H1 (cell line): ENCODE results near the gene MYPN. TPM values are rescaled to one million over a fixed set of nuclear protein-coding genes. Genes with fewer than 3 reads are reported as not detected.

Experiments
- CTCF ChIA-PET: fragments of 300-600 bp; sonication (Branson Sonifier 250); formaldehyde crosslinking; loops from one replicate; lab custom pipeline; 2021; ENCODE audit not compliant: partially characterized antibody; lab: Charles Lee
- POLR2A ChIA-PET: fragments of 300-600 bp; sonication (Branson Sonifier 250); formaldehyde crosslinking; loops from one replicate; lab custom pipeline; 2021; ENCODE audit warnings: inconsistent platforms; ENCODE audit not compliant: partially characterized antibody; lab: Charles Lee
- DNase-seq, 2 experiments: peaks; one replicate each; pipeline versions ENCODE4 v3.0.0 to v3.0.0-alpha.2; 2010 to 2022; ENCODE audit warnings: low spot score in 2 of 2, low read depth in 1 of 2, mixed read lengths in 1 of 2
- FAIRE-seq: peaks from 2 replicates; lab custom pipeline; 2011; peaks lifted over from hg19 to GRCh38; lab: Jason Lieb, UNC
- H2AFZ ChIP-seq: 2 replicates; pipeline ENCODE4 v1.8.1; 2012; ENCODE audit warnings: low read length, inconsistent platforms
- H2AK5ac ChIP-seq: 2 replicates; pipeline ENCODE4 v1.6.1; 2013; ENCODE audit warnings: low read depth, low read length
- H2BK120ac ChIP-seq: replicated peaks from 2 replicates; pipeline ENCODE3; 2013; ENCODE audit warnings: low read depth, low read length, inconsistent platforms
- H2BK12ac ChIP-seq: 2 replicates; pipeline ENCODE4 v1.6.1; 2013; ENCODE audit warnings: low read depth, low read length
- H2BK15ac ChIP-seq: 2 replicates; pipeline ENCODE4 v1.6.1; 2013; ENCODE audit warnings: low read length
- H2BK20ac ChIP-seq: 2 replicates; pipeline ENCODE4 v1.6.1; 2013; ENCODE audit warnings: low read length
- H2BK5ac ChIP-seq: 2 replicates; pipeline ENCODE4 v1.6.1; 2013; ENCODE audit warnings: low read depth, low read length
- H3K14ac ChIP-seq: 2 replicates; pipeline ENCODE4 v1.6.1; 2013; ENCODE audit warnings: inconsistent platforms; ENCODE audit not compliant: insufficient read length
- H3K18ac ChIP-seq: 2 replicates; pipeline ENCODE4 v1.6.1; 2013; ENCODE audit warnings: low read length; ENCODE audit errors: extremely low read depth
- H3K23ac ChIP-seq: 2 replicates; pipeline ENCODE4 v1.6.1; 2013; ENCODE audit warnings: inconsistent platforms; ENCODE audit not compliant: insufficient read length
- H3K23me2 ChIP-seq: 2 replicates; pipeline ENCODE4 v1.6.1; 2013; ENCODE audit warnings: low read depth, low read length
- H3K27ac ChIP-seq: 2 replicates; pipeline ENCODE4 v1.6.1; 2011; ENCODE audit warnings: low read depth, low read length, inconsistent platforms
- H3K27me3 ChIP-seq, 4 experiments: replicated peaks in 1 of 4; 1 replicate in 1 of 4; 2 replicates in 3 of 4; pipeline versions ENCODE4 v1.6.1 to v1.8.1; 2011 to 2013; ENCODE audit warnings: low read length in 3 of 4, mild to moderate bottlenecking in 3 of 4, inconsistent platforms in 2 of 4, mixed read lengths in 2 of 4, moderate library complexity in 1 of 4; ENCODE audit not compliant: control insufficient read depth in 3 of 4, insufficient read depth in 3 of 4; ENCODE audit errors: extremely low read depth in 1 of 4
- H3K36me3 ChIP-seq, 4 experiments: 2 replicates each; pipeline versions ENCODE4 v1.6.1 to v1.8.1; 2011 to 2013; ENCODE audit warnings: mild to moderate bottlenecking in 4 of 4, low read length in 3 of 4, moderate library complexity in 2 of 4, control low read depth in 1 of 4, inconsistent platforms in 1 of 4; ENCODE audit not compliant: insufficient read depth in 4 of 4, control insufficient read depth in 2 of 4
- H3K4ac ChIP-seq: replicated peaks from 2 replicates; pipeline ENCODE3; 2013; ENCODE audit warnings: low read length, low read depth, mixed read lengths, inconsistent platforms; ENCODE audit not compliant: insufficient read length
- H3K4me1 ChIP-seq, 4 experiments: replicated peaks in 1 of 4; 1 replicate in 1 of 4; 2 replicates in 3 of 4; pipeline versions ENCODE4 v1.6.1 to v1.8.1; 2011 to 2013; ENCODE audit warnings: low read length in 3 of 4, inconsistent platforms in 2 of 4, mixed read lengths in 1 of 4; ENCODE audit not compliant: insufficient read depth in 4 of 4, control insufficient read depth in 3 of 4
- H3K4me2 ChIP-seq, 2 experiments: 2 replicates each; pipeline versions ENCODE4 v1.6.1 to v1.8.1; 2011 to 2013; ENCODE audit warnings: low read depth in 2 of 2, low read length in 2 of 2, control low read depth in 1 of 2, inconsistent platforms in 1 of 2, mild to moderate bottlenecking in 1 of 2; ENCODE audit not compliant: insufficient read depth in 1 of 2
- H3K4me3 ChIP-seq, 4 experiments: fragments of 200-600, 300-600 bp in 1 of 4; sonication (generic), shearing (Covaris generic), sonication (Bioruptor Twin) in 1 of 4; 2 replicates each; pipeline versions ENCODE4 v1.5.1 to v1.8.1; 2011 to 2016; ENCODE audit warnings: low read length in 4 of 4, low read depth in 3 of 4, control low read depth in 2 of 4, inconsistent platforms in 2 of 4, mild to moderate bottlenecking in 2 of 4, mixed read lengths in 1 of 4, moderate library complexity in 1 of 4; ENCODE audit not compliant: insufficient read depth in 2 of 4; ENCODE audit errors: extremely low read depth in 1 of 4
- H3K56ac ChIP-seq: replicated peaks from 2 replicates; pipeline ENCODE3; 2013; ENCODE audit warnings: low read depth, mild to moderate bottlenecking, mixed read lengths, low read length, inconsistent platforms; ENCODE audit not compliant: insufficient read length
- H3K79me1 ChIP-seq: 2 replicates; pipeline ENCODE4 v1.6.1; 2013; ENCODE audit warnings: low read depth, low read length, control low read depth
- H3K79me2 ChIP-seq, 2 experiments: 2 replicates each; pipeline versions ENCODE4 v1.6.1 to v1.8.1; 2012 to 2013; ENCODE audit warnings: low read length in 2 of 2, mild to moderate bottlenecking in 2 of 2, inconsistent platforms in 1 of 2; ENCODE audit not compliant: insufficient read depth in 2 of 2, control insufficient read depth in 1 of 2
- H3K9ac ChIP-seq, 4 experiments: replicated peaks in 1 of 4; 1 replicate in 1 of 4; 2 replicates in 3 of 4; pipeline versions ENCODE4 v1.6.1 to v1.8.1; 2011 to 2013; ENCODE audit warnings: low read depth in 3 of 4, low read length in 3 of 4, control low read depth in 2 of 4, mild to moderate bottlenecking in 2 of 4, moderate library complexity in 2 of 4, inconsistent platforms in 1 of 4; ENCODE audit errors: extremely low read depth in 1 of 4
- H3K9me3 ChIP-seq, 2 experiments: 2 replicates each; pipeline versions ENCODE4 v1.6.1 to v1.8.1; 2012 to 2013; ENCODE audit warnings: mild to moderate bottlenecking in 2 of 2, moderate library complexity in 2 of 2, control low read depth in 1 of 2, inconsistent platforms in 1 of 2, low read depth in 1 of 2, low read length in 1 of 2, mixed read lengths in 1 of 2; ENCODE audit not compliant: insufficient read depth in 2 of 2
- H4K20me1 ChIP-seq, 2 experiments: replicated peaks in 1 of 2; 2 replicates each; pipeline versions ENCODE3 to v1.8.1; 2011 to 2013; ENCODE audit warnings: inconsistent platforms in 2 of 2, low read length in 2 of 2, mild to moderate bottlenecking in 1 of 2; ENCODE audit not compliant: insufficient read depth in 2 of 2, control insufficient read depth in 1 of 2
- H4K5ac ChIP-seq: 2 replicates; pipeline ENCODE4 v1.6.1; 2013; ENCODE audit warnings: low read length, low read depth, mixed read lengths, inconsistent platforms; ENCODE audit not compliant: insufficient read length
- H4K8ac ChIP-seq: 2 replicates; pipeline ENCODE4 v1.8.0; 2013; ENCODE audit warnings: mild to moderate bottlenecking, moderate library complexity, low read length, inconsistent platforms; ENCODE audit not compliant: insufficient read depth; ENCODE audit errors: extremely low read depth
- H4K91ac ChIP-seq: replicated peaks from 2 replicates; pipeline ENCODE3; 2013; ENCODE audit warnings: low read length, mixed read lengths, inconsistent platforms; ENCODE audit not compliant: insufficient read length
- BACH1 ChIP-seq: IDR thresholded peaks from 2 replicates; pipeline ENCODE4 v1.6.1; 2012; ENCODE audit warnings: low read length, improper control_type of control experiment
- BRCA1 ChIP-seq: IDR thresholded peaks from 2 replicates; pipeline ENCODE4 v1.6.1; 2012; ENCODE audit warnings: low read depth, low read length, improper control_type of control experiment
- EGR1 ChIP-seq: IDR thresholded peaks from 2 replicates; pipeline ENCODE4 v1.6.1; 2011; ENCODE audit warnings: low read depth, low read length, borderline replicate concordance
- FOSL1 ChIP-seq: IDR thresholded peaks from 2 replicates; pipeline ENCODE4 v1.6.1; 2011; ENCODE audit warnings: mild to moderate bottlenecking, low read depth, low read length, moderate library complexity; ENCODE audit not compliant: insufficient read depth
- GTF2F1 ChIP-seq: IDR thresholded peaks from 2 replicates; pipeline ENCODE4 v1.6.1; 2012; ENCODE audit warnings: low read depth, low read length, improper control_type of control experiment, borderline replicate concordance
- JUND ChIP-seq: IDR thresholded peaks from 2 replicates; pipeline ENCODE4 v1.6.1; 2011; ENCODE audit warnings: mild to moderate bottlenecking, improper control_type of control experiment, low read length
- RAD21 ChIP-seq, 2 experiments: IDR thresholded peaks in 1 of 2; conservative IDR thresholded peaks in 1 of 2; 2 replicates each; pipeline ENCODE4 v1.6.1; 2011; ENCODE audit warnings: low read depth in 2 of 2, low read length in 2 of 2, improper control_type of control experiment in 1 of 2, inconsistent platforms in 1 of 2, mild to moderate bottlenecking in 1 of 2, moderate library complexity in 1 of 2
- SIRT6 ChIP-seq: IDR thresholded peaks from one replicate; pipeline ENCODE4 v1.7.1; 2012; ENCODE audit warnings: low read length, inconsistent platforms
- SP4 ChIP-seq: IDR thresholded peaks from 2 replicates; pipeline ENCODE4 v1.6.1; 2012; ENCODE audit warnings: low read length, inconsistent platforms
- SRF ChIP-seq: IDR thresholded peaks from 2 replicates; pipeline ENCODE4 v1.6.1; 2011; ENCODE audit warnings: mild to moderate bottlenecking, low read depth, low read length, moderate library complexity
- TAF7 ChIP-seq: optimal IDR thresholded peaks from 2 replicates; pipeline ENCODE3; 2011; ENCODE audit warnings: low read depth, mild to moderate bottlenecking, inconsistent platforms, low read length, moderate library complexity, borderline replicate concordance
- TCF12 ChIP-seq: IDR thresholded peaks from 2 replicates; pipeline ENCODE4 v1.6.1; 2011; ENCODE audit warnings: low read depth, mild to moderate bottlenecking, low read length
- WGBS, 2 experiments: shearing (Covaris generic) in 1 of 2; methylation state at CpG; one replicate each; pipeline versions ENCODE4 v1.1.6 to v1.1.7; 2013 to 2015; ENCODE audit warnings: low lambda C conversion rate in 2 of 2, mixed read lengths in 2 of 2, inconsistent platforms in 1 of 2, low coverage in 1 of 2, missing lambda C conversion rate in 1 of 2; ENCODE audit not compliant: insufficient replicate concordance in 2 of 2, insufficient coverage in 1 of 2, insufficient read length in 1 of 2; ENCODE audit errors: extremely low coverage in 1 of 2, missing lambda C conversion rate in 1 of 2; 5-methylcytosine and 5-hydroxymethylcytosine counted together
- polyA plus RNA-seq, 7 experiments: library from polyadenylated mRNA; depleted of rRNA in 3 of 7; stranded (reverse) in 5 of 7; unstranded in 2 of 7; fragments of >200 nt in 5 of 7; fragments of 200-250 nt in 2 of 7; gene quantifications; 1 replicate in 5 of 7; 2 replicates in 1 of 7; 4 replicates in 1 of 7; pipeline versions ENCODE4 v1.2.1 to v1.2.3, GENCODE V29; 2011 to 2013; ENCODE audit warnings: missing spikeins in 2 of 7, mixed read lengths in 2 of 7
- total RNA-seq: library from RNA; stranded (reverse); fragmentation: NEBNext Ultra II Directional; extraction: Animal tissue kit (Norgen Biotek cat#: 25700); gene quantifications from 2 replicates; pipeline ENCODE4 v1.2.1, GENCODE V29; 2021
- TF ChIP-seq, protein P1 (sequence below): IDR thresholded peaks from 2 replicates; pipeline ENCODE4 v1.6.1; 2011; ENCODE audit warnings: low read length, improper control_type of control experiment

MYPN gene
- total and polyA plus RNA-seq, 2 of the 8 experiments (the other 6 are each of a cell fraction or from before 2014, with no cell fraction given): not detected

DNA sequence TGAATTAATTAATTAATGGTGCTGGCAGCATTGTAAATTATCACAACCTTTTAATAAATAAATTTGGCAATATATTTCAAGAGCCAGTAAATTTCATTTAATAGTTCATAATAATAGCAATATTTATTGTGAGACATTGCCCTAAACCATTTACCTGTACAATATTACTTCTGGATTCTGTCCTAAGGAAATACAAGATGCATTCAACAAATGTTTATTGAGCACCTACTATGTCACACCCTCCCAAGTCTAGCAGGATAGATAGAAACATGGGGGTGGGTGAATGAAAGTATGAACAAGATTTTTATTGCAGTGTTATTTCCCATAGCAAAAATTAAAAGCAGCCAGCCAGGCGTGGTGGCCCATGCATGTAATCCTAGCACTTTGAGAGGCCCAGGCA lies 29.9 kb upstream of the MYPN start:
- Histone ChIP-seq H2BK12ac (no peak overlapping the region), H3K56ac (no peak overlapping the region), H3K27ac (no peak overlapping the region), H3K4me1 (peaks cover 0 to 7% (median 2%) of the 10 kb centered on the region in 4 experiments; a peak in 2 of 7 replicates), H3K4ac (no peak overlapping the region), H2BK15ac (no peak overlapping the region), H2BK5ac (no peak overlapping the region), H4K20me1 (no peaks in the 10 kb centered on the region), H3K14ac (no peak overlapping the region), H3K79me1 (no peaks in the 10 kb centered on the region; the same call in 1 of the 2 replicates), H3K23ac (no peak overlapping the region), H3K4me2 (no peak overlapping the region), H2AFZ (no peak overlapping the region), H4K8ac (no peak overlapping the region), H2BK120ac (no peak overlapping the region), H3K9ac (no peak overlapping the region), H3K4me3 (no peak overlapping the region), H2AK5ac (no peak overlapping the region), H3K23me2 (no peaks in the 10 kb centered on the region), H3K36me3 (no peaks in the 10 kb centered on the region), H3K27me3 (no peaks in the 10 kb centered on the region), H3K18ac (no peak overlapping the region), H3K79me2 (peaks cover 0 to under 1% of the 10 kb centered on the region in 2 experiments; a peak in 2 of 4 replicates), H3K9me3 (no peaks in the 10 kb centered on the region), H2BK20ac (no peak overlapping the region), H4K91ac (no peak overlapping the region), H4K5ac (no peak overlapping the region)
- ChIA-PET POLR2A (no interaction called here), CTCF (no interaction called here)
- DNase-seq (no peak), FAIRE-seq (no peak)
- 82% methylated on average over 1 of the region's 1 CpG; no CpG with 5 or more reads in 1 of the 2 experiments for WGBS, 2 experiments
- TF ChIP-seq TAF7: no peak
- no peak for TF ChIP-seq TCF12
- no peak for TF ChIP-seq BACH1
- TF ChIP-seq BRCA1: no peak
- TF ChIP-seq, protein P1, sequence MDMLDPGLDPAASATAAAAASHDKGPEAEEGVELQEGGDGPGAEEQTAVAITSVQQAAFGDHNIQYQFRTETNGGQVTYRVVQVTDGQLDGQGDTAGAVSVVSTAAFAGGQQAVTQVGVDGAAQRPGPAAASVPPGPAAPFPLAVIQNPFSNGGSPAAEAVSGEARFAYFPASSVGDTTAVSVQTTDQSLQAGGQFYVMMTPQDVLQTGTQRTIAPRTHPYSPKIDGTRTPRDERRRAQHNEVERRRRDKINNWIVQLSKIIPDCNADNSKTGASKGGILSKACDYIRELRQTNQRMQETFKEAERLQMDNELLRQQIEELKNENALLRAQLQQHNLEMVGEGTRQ: no peak
- no peak for TF ChIP-seq RAD21 (IDR thresholded peaks at IDR 0.05 in 1 of 2, conservative IDR thresholded peaks at IDR 0.05 in 1 of 2; ENCODE audit: low read depth in 2 of 2, low read length in 2 of 2)
- TF ChIP-seq SP4: no peak
- no peak for TF ChIP-seq FOSL1
- no peak for TF ChIP-seq GTF2F1
- no peak for TF ChIP-seq EGR1
- TF ChIP-seq JUND: no peak
- TF ChIP-seq SIRT6: no peak
- TF ChIP-seq SRF: no peak
